AG04450 (cell line): ENCODE results near the gene ZNF616. TPM values are rescaled to one million over a fixed set of nuclear protein-coding genes. Genes with fewer than 3 reads are reported as not detected.

Experiments
- CTCF ChIA-PET: fragments of 300-600, 350-600 bp; formaldehyde crosslinking; extraction: SDS; loops from one replicate; lab custom pipeline; 2022; ENCODE audit warnings: antibody characterized with exemption, inconsistent platforms; lab: Charles Lee
- POLR2A ChIA-PET: fragments of 350-600 bp; formaldehyde crosslinking; extraction: SDS; loops from one replicate; lab custom pipeline; 2021; ENCODE audit warnings: antibody characterized with exemption, inconsistent platforms; lab: Yijun Ruan, JAX
- DNase-seq: peaks from one replicate; pipeline ENCODE4 v3.0.0-alpha.2; 2011; ENCODE audit warnings: low read depth, low spot score
- H3K27ac ChIP-seq: one replicate; pipeline ENCODE4 v1.5.1; 2012; ENCODE audit warnings: low read depth, low read length, control low read depth
- H3K27me3 ChIP-seq: one replicate; pipeline ENCODE4 v1.6.0; 2012; ENCODE audit warnings: low read length; ENCODE audit not compliant: control insufficient read depth, insufficient read depth
- H3K4me3 ChIP-seq: 2 replicates; pipeline ENCODE4 v1.5.1; 2011; ENCODE audit warnings: mild to moderate bottlenecking, low read depth, low read length, control low read depth
- H3K9me3 ChIP-seq: 2 replicates; pipeline ENCODE4 v1.5.1; 2012; ENCODE audit warnings: low read length; ENCODE audit not compliant: control insufficient read depth, insufficient read depth
- CTCF ChIP-seq: IDR thresholded peaks from 2 replicates; pipeline ENCODE4 v1.5.1; 2011; ENCODE audit warnings: low read depth, low read length, control low read depth, inconsistent platforms
- polyA plus RNA-seq: library from polyadenylated mRNA; depleted of rRNA; stranded (reverse); fragments of >200 nt; gene quantifications from 2 replicates; pipeline ENCODE4 v1.2.3, GENCODE V29; 2011

Gene ZNF616
- polyA plus RNA-seq, 1 experiment: 6.2 TPM

GRCh38 chr19:52140032-52140710 is 433 bp upstream of the ZNF616 start:
- POLR2A ChIA-PET: interaction anchor here (1.9 kb wide), 1 partner anchor 50 kb away, joined by 5 read pairs; the partner anchor contains the start of gene PPP2R1A
- no peak for TF ChIP-seq CTCF
- no peak overlapping the region for H3K27ac ChIP-seq
- CTCF ChIA-PET: interaction anchor here (0.8 to 4.3 kb wide), 5 partner anchors 44 to 196 kb away, joined by 3 to 37 read pairs (median 3); partner anchors contain the start of genes ZNF610 and ZNF841
- H3K4me3 ChIP-seq: peak overlapping the region; percentile 40
- no peaks in the 10 kb centered on the region for H3K27me3 ChIP-seq
- H3K9me3 ChIP-seq: peaks cover 29% of the 10 kb centered on the region
- DNase-seq: no peak

- ChIA-PET POLR2A (interaction anchor here (1.9 kb wide), 1 partner anchor 51 kb away, joined by 5 read pairs; the partner anchor contains the start of gene PPP2R1A), CTCF (interaction anchor here (0.6 to 4.3 kb wide), 5 partner anchors 9 to 99 kb away, joined by 3 to 37 read pairs (median 3); partner anchors contain the start of gene ZNF432)
- Histone ChIP-seq H3K9me3 (peaks cover 40% of the 10 kb centered on the region), H3K27ac (peak overlapping the region; percentile 87), H3K27me3 (no peaks in the 10 kb centered on the region), H3K4me3 (peak overlapping the region; percentile 75)
- no peak for TF ChIP-seq CTCF
- no peak for DNase-seq
Measured at GRCh38 chr19:52138983-52139251, 821 bp downstream of the ZNF616 start.

GRCh38 chr19:52138278-52138982 is 1.3 kb downstream of the ZNF616 start:
- POLR2A ChIA-PET: interaction anchor here (1.9 kb wide), 1 partner anchor 51 kb away, joined by 5 read pairs; the partner anchor contains the start of gene PPP2R1A
- peaks cover 45% of the 10 kb centered on the region for H3K9me3 ChIP-seq
- H3K27ac ChIP-seq: peak overlapping the region; percentile 87
- peak overlapping the region; percentile 75 for H3K4me3 ChIP-seq
- no peaks in the 10 kb centered on the region for H3K27me3 ChIP-seq
- no peak for DNase-seq
- no peak for TF ChIP-seq CTCF
- CTCF ChIA-PET: interaction anchor here (0.6 to 4.3 kb wide), 5 partner anchors 9 to 99 kb away, joined by 3 to 37 read pairs (median 3); partner anchors contain the start of gene ZNF432

- ChIA-PET POLR2A (no interaction called here), CTCF (no interaction called here)
- Histone ChIP-seq H3K4me3 (no peak overlapping the region), H3K9me3 (peaks cover 55% of the 10 kb centered on the region), H3K27ac (no peak overlapping the region), H3K27me3 (no peaks in the 10 kb centered on the region)
- no peak for DNase-seq
- no peak for TF ChIP-seq CTCF
Measured at GRCh38 chr19:52120286-52120685, 19.5 kb downstream of the ZNF616 start.
